IMR-90 (cell line): ENCODE results near the gene SV2A. TPM values are rescaled to one million over a fixed set of nuclear protein-coding genes. Genes with fewer than 3 reads are reported as not detected.
A peak's percentile ranks its signal among the peaks of the same experiment; 100 is the strongest.

Experiments used
- ATAC-seq: fragments of 200-7000 bp; cut with Tn5 transposase; 2 replicates; pipeline ENCODE4 v1.9.1; 2020; ENCODE audit warnings: low read depth, mild to moderate bottlenecking, moderate library complexity
- BruUV-seq: library from RNA; stranded (reverse); fragments of 400-500 nt; replicated peaks from 2 replicates; lab custom pipeline; 2021; lab: Mats Ljungman, UMichigan
- CTCF ChIA-PET: fragments of 300-600 bp; formaldehyde crosslinking; extraction: SDS; loops from one replicate; lab custom pipeline; 2021; ENCODE audit warnings: antibody characterized with exemption; lab: Yijun Ruan, JAX
- POLR2A ChIA-PET: fragments of 300-600 bp; sonication (Branson Sonifier 250); formaldehyde crosslinking; loops from one replicate; lab custom pipeline; 2022; ENCODE audit warnings: antibody characterized with exemption; ENCODE audit not compliant: unreplicated experiment; lab: Charles Lee
- DNase-seq: peaks from one replicate; pipeline ENCODE4 v3.0.0; 2013
- H2AFZ ChIP-seq: replicated peaks from 2 replicates; pipeline ENCODE3; 2013; ENCODE audit warnings: low read length, mild to moderate bottlenecking; ENCODE audit not compliant: poor library complexity
- H2AK5ac ChIP-seq: 2 replicates; pipeline ENCODE4 v1.6.1; 2013; ENCODE audit warnings: low read depth, low read length, inconsistent platforms
- H2AK9ac ChIP-seq: replicated peaks from 2 replicates; pipeline ENCODE3; 2013; ENCODE audit warnings: mild to moderate bottlenecking, low read depth, low read length, moderate library complexity; ENCODE audit not compliant: poor library complexity
- H2BK120ac ChIP-seq: 2 replicates; pipeline ENCODE4 v1.6.1; 2013; ENCODE audit warnings: low read depth, low read length, inconsistent platforms
- H2BK15ac ChIP-seq: 3 replicates; pipeline ENCODE4 v1.6.1; 2013; ENCODE audit warnings: low read depth, low read length, inconsistent platforms
- H2BK20ac ChIP-seq: 2 replicates; pipeline ENCODE4 v1.6.1; 2013; ENCODE audit warnings: low read depth, mild to moderate bottlenecking, inconsistent platforms, low read length, moderate library complexity
- H2BK5ac ChIP-seq: 2 replicates; pipeline ENCODE4 v1.6.1; 2013; ENCODE audit warnings: mild to moderate bottlenecking, low read depth, low read length, inconsistent platforms; ENCODE audit not compliant: poor library complexity, severe bottlenecking
- H3K14ac ChIP-seq: replicated peaks from 2 replicates; pipeline ENCODE4 v1.6.1; 2013; ENCODE audit warnings: low read depth, low read length, inconsistent platforms
- H3K18ac ChIP-seq: 2 replicates; pipeline ENCODE4 v1.6.1; 2013; ENCODE audit warnings: low read depth, low read length, control low read depth
- H3K23ac ChIP-seq: 2 replicates; pipeline ENCODE4 v1.6.1; 2013; ENCODE audit warnings: low read depth, low read length, inconsistent platforms
- H3K27ac ChIP-seq: 2 replicates; pipeline ENCODE4 v1.5.1; 2013; ENCODE audit warnings: mild to moderate bottlenecking, control low read depth, low read length; ENCODE audit not compliant: insufficient read depth
- H3K27me3 ChIP-seq: 2 replicates; pipeline ENCODE4 v1.6.1; 2013; ENCODE audit warnings: low read length; ENCODE audit not compliant: control insufficient read depth, insufficient read depth
- H3K36me3 ChIP-seq: 2 replicates; pipeline ENCODE4 v1.6.1; 2013; ENCODE audit warnings: low read length, mixed read lengths; ENCODE audit not compliant: control insufficient read depth, insufficient read depth
- H3K4ac ChIP-seq: 2 replicates; pipeline ENCODE4 v1.6.1; 2013; ENCODE audit warnings: low read depth, low read length, inconsistent platforms
- H3K4me1 ChIP-seq: 2 replicates; pipeline ENCODE4 v1.6.1; 2013; ENCODE audit warnings: low read length, mixed read lengths; ENCODE audit not compliant: control insufficient read depth, insufficient read depth
- H3K4me2 ChIP-seq: 2 replicates; pipeline ENCODE4 v1.6.1; 2013; ENCODE audit warnings: low read depth, mild to moderate bottlenecking, control low read depth, low read length, moderate library complexity
- H3K4me3 ChIP-seq: 2 replicates; pipeline ENCODE4 v1.5.1; 2013; ENCODE audit warnings: low read depth, mild to moderate bottlenecking, control low read depth, low read length, moderate library complexity; ENCODE audit not compliant: insufficient read depth
- H3K56ac ChIP-seq: 2 replicates; pipeline ENCODE4 v1.6.1; 2013; ENCODE audit warnings: low read length, inconsistent platforms; ENCODE audit not compliant: insufficient read depth; ENCODE audit errors: extremely low read depth
- H3K79me1 ChIP-seq, 2 experiments: 2 replicates each; pipeline ENCODE4 v1.6.1; 2013; ENCODE audit warnings: low read length in 2 of 2, inconsistent platforms in 1 of 2, low read depth in 1 of 2
- H3K9ac ChIP-seq: 2 replicates; pipeline ENCODE4 v1.6.1; 2013; ENCODE audit warnings: low read depth, low read length, control low read depth
- H3K9me1 ChIP-seq: 2 replicates; pipeline ENCODE4 v1.6.1; 2013; ENCODE audit warnings: low read length, inconsistent platforms; ENCODE audit not compliant: insufficient read depth
- H3K9me3 ChIP-seq: 2 replicates; pipeline ENCODE4 v1.6.1; 2013; ENCODE audit warnings: low read length; ENCODE audit not compliant: control insufficient read depth, insufficient read depth
- H4K20me1 ChIP-seq: 2 replicates; pipeline ENCODE4 v1.6.1; 2013; ENCODE audit warnings: low read length, inconsistent platforms; ENCODE audit not compliant: insufficient read depth
- H4K5ac ChIP-seq: 2 replicates; pipeline ENCODE4 v1.6.1; 2013; ENCODE audit warnings: mild to moderate bottlenecking, low read depth, low read length, control low read depth
- H4K8ac ChIP-seq, 2 experiments: 2 replicates each; pipeline ENCODE4 v1.6.1; 2013; ENCODE audit warnings: low read depth in 2 of 2, low read length in 2 of 2, control low read depth in 1 of 2, inconsistent platforms in 1 of 2
- H4K91ac ChIP-seq: 2 replicates; pipeline ENCODE4 v1.6.1; 2013; ENCODE audit warnings: low read depth, low read length, inconsistent platforms; ENCODE audit not compliant: insufficient read depth
- ELK1 ChIP-seq: fragments of 150-350 bp; IDR thresholded peaks from 2 replicates; pipeline ENCODE4 v1.6.1; 2016; ENCODE audit warnings: low read depth, mild to moderate bottlenecking, low read length, moderate library complexity, borderline replicate concordance
- MAFK ChIP-seq: IDR thresholded peaks from 2 replicates; pipeline ENCODE4 v1.6.1; 2012; ENCODE audit warnings: low read depth, low read length, improper control_type of control experiment
- NFE2L2 ChIP-seq: fragments of 150-350 bp; IDR thresholded peaks from 2 replicates; pipeline ENCODE4 v1.6.1; 2016; ENCODE audit warnings: low read depth, mild to moderate bottlenecking, low read length
- RAD21 ChIP-seq: IDR thresholded peaks from 2 replicates; pipeline ENCODE4 v1.6.1; 2012; ENCODE audit warnings: low read length, improper control_type of control experiment
- RCOR1 ChIP-seq: IDR thresholded peaks from 2 replicates; pipeline ENCODE4 v1.6.1; 2012; ENCODE audit warnings: mild to moderate bottlenecking, low read length, improper control_type of control experiment; ENCODE audit not compliant: insufficient replicate concordance
- SMC3 ChIP-seq: fragments of 150-350 bp; IDR thresholded peaks from 2 replicates; pipeline ENCODE4 v1.6.1; 2016; ENCODE audit warnings: low read depth, mild to moderate bottlenecking, antibody characterized with exemption, low read length, moderate library complexity
- whole genome bisulfite sequencing, 2 experiments: methylation state at CpG; one replicate each; pipeline versions ENCODE4 v1.1.5 to v1.1.7; 2013; ENCODE audit warnings: missing lambda C conversion rate in 2 of 2; ENCODE audit not compliant: insufficient read length in 1 of 2; ENCODE audit errors: extremely low coverage in 2 of 2; 5-methylcytosine and 5-hydroxymethylcytosine counted together
- dilution Hi-C: fragments of 300-500 bp; cut with HindIII; formaldehyde crosslinking; loops from one replicate; pipeline ENCODE4 v1.14.3; 2018; ENCODE audit warnings: low sequenced_read_pairs; ENCODE audit not compliant: unreplicated experiment
- in situ Hi-C: fragments of 300-500 bp; cut with MboI; formaldehyde crosslinking; loops from 3 replicates; pipeline ENCODE4 v1.14.3; 2019; ENCODE audit warnings: low sequenced_read_pairs, inconsistent platforms, mixed read lengths
- intact Hi-C: fragments of 100-400 bp; cut with micrococcal nuclease; formaldehyde crosslinking; loops from 2 replicates; pipeline ENCODE4 v1.10.0; 2022
- polyA plus RNA-seq, 3 experiments: library from polyadenylated mRNA; depleted of rRNA; stranded (reverse); fragments of >200 nt; gene quantifications; 2 replicates each; pipeline ENCODE4 v1.2.3, GENCODE V29; 2012; ENCODE audit warnings: low replicate concordance in 1 of 3
- total RNA-seq: library from RNA; depleted of rRNA; stranded (reverse); fragments of >200 nt; gene quantifications from 2 replicates; pipeline ENCODE4 v1.2.3, GENCODE V29; 2012
- TF ChIP-seq, protein P1 (sequence below): conservative IDR thresholded peaks from 2 replicates; pipeline ENCODE4 v1.5.1; 2012; ENCODE audit warnings: mild to moderate bottlenecking, low read depth, low read length, improper control_type of control experiment

Gene SV2A
- total and polyA plus RNA-seq, 2 of the 4 experiments (the other 2 are of a cell fraction), result 15.4 to 19.6 TPM

GRCh38 chr1:149942207-149942606 lies 24.6 kb upstream of the SV2A start:
- H3K9ac ChIP-seq, result no peak overlapping the region
- H2AK5ac ChIP-seq, result no peak overlapping the region
- ATAC-seq (peak; percentile 60), DNase-seq (peak; percentile 41)
- H2BK5ac ChIP-seq, result no peak overlapping the region
- H2BK20ac ChIP-seq, result no peak overlapping the region
- ChIA-PET POLR2A (no interaction called here), CTCF (interaction anchor here (0.6 kb wide), 1 partner anchor 245 kb away, joined by 4 read pairs; no protein-coding TSS in a partner anchor)
- peaks cover 8% of the 10 kb centered on the region for H3K4me1 ChIP-seq
- no peak overlapping the region for H3K4me3 ChIP-seq
- H3K4me2 ChIP-seq, result no peak overlapping the region
- H3K4ac ChIP-seq, result no peak overlapping the region
- H3K79me1 ChIP-seq, result peaks cover 3 to 24% of the 10 kb centered on the region in 2 experiments
- no CpG with 5 or more reads among the region's 5 CpGs for WGBS, 2 experiments
- no peak overlapping the region; the same call in 1 of the 2 replicates for H4K5ac ChIP-seq
- H3K23ac ChIP-seq, result no peak overlapping the region
- H3K18ac ChIP-seq, result no peak overlapping the region
- in situ Hi-C loops (no loop called here), dilution Hi-C loops (no loop called here), intact Hi-C loops (loop anchor here (10.0 kb wide), 1 partner anchor 843 kb away; no protein-coding TSS in a partner anchor)
- no TSS peak for BruUV-seq
- no peak overlapping the region for H2BK120ac ChIP-seq
- no peak overlapping the region for H4K91ac ChIP-seq
- no peak overlapping the region for H2AFZ ChIP-seq
- H4K8ac ChIP-seq, result peak overlapping the region; percentile 34 to 67; a peak in 1 of 4 replicates
- H3K14ac ChIP-seq, result no peak overlapping the region
- 0 out of 2 replicates have a peak, but pooled peaks have one; percentile 6 for TF ChIP-seq SMC3
- TF ChIP-seq RCOR1, result no peak
- TF ChIP-seq RAD21, result peak; percentile 27; the same call in 1 of the 2 replicates
- no peak for TF ChIP-seq NFE2L2
- TF ChIP-seq, protein P1, sequence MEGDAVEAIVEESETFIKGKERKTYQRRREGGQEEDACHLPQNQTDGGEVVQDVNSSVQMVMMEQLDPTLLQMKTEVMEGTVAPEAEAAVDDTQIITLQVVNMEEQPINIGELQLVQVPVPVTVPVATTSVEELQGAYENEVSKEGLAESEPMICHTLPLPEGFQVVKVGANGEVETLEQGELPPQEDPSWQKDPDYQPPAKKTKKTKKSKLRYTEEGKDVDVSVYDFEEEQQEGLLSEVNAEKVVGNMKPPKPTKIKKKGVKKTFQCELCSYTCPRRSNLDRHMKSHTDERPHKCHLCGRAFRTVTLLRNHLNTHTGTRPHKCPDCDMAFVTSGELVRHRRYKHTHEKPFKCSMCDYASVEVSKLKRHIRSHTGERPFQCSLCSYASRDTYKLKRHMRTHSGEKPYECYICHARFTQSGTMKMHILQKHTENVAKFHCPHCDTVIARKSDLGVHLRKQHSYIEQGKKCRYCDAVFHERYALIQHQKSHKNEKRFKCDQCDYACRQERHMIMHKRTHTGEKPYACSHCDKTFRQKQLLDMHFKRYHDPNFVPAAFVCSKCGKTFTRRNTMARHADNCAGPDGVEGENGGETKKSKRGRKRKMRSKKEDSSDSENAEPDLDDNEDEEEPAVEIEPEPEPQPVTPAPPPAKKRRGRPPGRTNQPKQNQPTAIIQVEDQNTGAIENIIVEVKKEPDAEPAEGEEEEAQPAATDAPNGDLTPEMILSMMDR, result peak; percentile 35
- TF ChIP-seq MAFK, result no peak
- TF ChIP-seq ELK1, result no peak
- no peaks in the 10 kb centered on the region for H4K20me1 ChIP-seq
- no peak overlapping the region for H2BK15ac ChIP-seq
- H3K9me1 ChIP-seq, result peaks cover 14% of the 10 kb centered on the region
- H3K27me3 ChIP-seq, result no peaks in the 10 kb centered on the region
- H2AK9ac ChIP-seq, result no peak overlapping the region
- H3K56ac ChIP-seq, result no peak overlapping the region
- peaks cover 28% of the 10 kb centered on the region for H3K36me3 ChIP-seq
- H3K27ac ChIP-seq, result no peak overlapping the region
- H3K9me3 ChIP-seq, result no peaks in the 10 kb centered on the region
